ENCODE results near the gene CLEC2L.
A peak's percentile ranks its signal among the peaks of the same experiment; 100 is the strongest.

The CLEC2L gene

GRCh38 chr7:139568346-139568675, 44.8 kb downstream of the CLEC2L start:
- TF ChIP-seq, protein P1, sequence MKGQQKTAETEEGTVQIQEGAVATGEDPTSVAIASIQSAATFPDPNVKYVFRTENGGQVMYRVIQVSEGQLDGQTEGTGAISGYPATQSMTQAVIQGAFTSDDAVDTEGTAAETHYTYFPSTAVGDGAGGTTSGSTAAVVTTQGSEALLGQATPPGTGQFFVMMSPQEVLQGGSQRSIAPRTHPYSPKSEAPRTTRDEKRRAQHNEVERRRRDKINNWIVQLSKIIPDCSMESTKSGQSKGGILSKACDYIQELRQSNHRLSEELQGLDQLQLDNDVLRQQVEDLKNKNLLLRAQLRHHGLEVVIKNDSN (IDR thresholded peaks at IDR 0.05): no peak
- TF ChIP-seq EP300 (IDR thresholded peaks at IDR 0.05; ENCODE audit: borderline replicate concordance) (no peak), EGR1 (IDR thresholded peaks at IDR 0.05) (no peak), RAD21 (IDR thresholded peaks at IDR 0.05; ENCODE audit: low read depth) (no peak)

DNA sequence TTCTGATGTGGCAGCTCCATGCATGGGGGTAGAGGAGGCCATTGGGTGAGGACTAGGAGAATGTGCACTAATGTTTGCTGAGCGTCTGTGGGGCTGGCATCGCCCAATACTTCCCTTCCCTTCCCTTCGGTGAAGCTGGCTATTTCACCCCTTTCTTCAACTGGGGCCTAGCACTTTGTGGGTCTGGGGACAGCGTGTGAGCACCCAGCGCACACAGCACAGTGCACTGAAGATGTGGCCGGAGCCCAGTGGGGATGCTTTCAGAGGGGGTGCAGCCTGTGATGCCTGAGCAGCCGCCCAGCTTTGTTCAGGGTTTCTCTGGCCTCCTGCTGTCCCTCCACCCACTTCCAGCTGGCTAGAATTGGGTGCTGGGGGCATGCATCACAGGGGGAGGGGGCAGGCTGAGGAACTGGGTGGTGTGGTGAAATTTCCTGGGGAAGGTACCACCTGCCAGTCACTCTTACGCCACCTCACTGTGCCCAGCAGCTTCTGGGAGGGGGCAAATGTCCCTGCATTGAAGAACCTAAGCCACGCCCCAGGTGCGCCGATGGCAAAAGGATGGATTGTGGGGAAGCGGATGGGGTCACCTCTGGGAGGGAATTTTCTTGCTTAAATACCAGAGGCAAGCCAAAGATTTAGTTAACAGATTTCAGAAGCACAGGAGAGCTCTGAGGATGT, 45.5 kb downstream of the CLEC2L start:
- TF ChIP-seq, protein P2, sequence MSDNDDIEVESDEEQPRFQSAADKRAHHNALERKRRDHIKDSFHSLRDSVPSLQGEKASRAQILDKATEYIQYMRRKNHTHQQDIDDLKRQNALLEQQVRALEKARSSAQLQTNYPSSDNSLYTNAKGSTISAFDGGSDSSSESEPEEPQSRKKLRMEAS (IDR thresholded peaks at IDR 0.05): no peak
- TF ChIP-seq FOXM1 (IDR thresholded peaks at IDR 0.05; ENCODE audit: borderline replicate concordance, low read depth): no peak
- TF ChIP-seq EGR1 (IDR thresholded peaks at IDR 0.05): no peak
- TF ChIP-seq TEAD4 (IDR thresholded peaks at IDR 0.05): no peak
- no peak for TF ChIP-seq TCF12 (IDR thresholded peaks at IDR 0.05; ENCODE audit: low read depth)

GRCh38 chr7:139570119-139570518, 46.6 kb downstream of the CLEC2L start:
- TF ChIP-seq RAD21 (IDR thresholded peaks at IDR 0.05; ENCODE audit: low read depth) (peak; percentile 35; the same call in 1 of the 2 replicates), TAF1 (IDR thresholded peaks at IDR 0.05; ENCODE audit: low read depth) (no peak), NFIC (IDR thresholded peaks at IDR 0.05) (no peak), YY1 (IDR thresholded peaks at IDR 0.05; ENCODE audit: low read depth) (no peak)

DNA sequence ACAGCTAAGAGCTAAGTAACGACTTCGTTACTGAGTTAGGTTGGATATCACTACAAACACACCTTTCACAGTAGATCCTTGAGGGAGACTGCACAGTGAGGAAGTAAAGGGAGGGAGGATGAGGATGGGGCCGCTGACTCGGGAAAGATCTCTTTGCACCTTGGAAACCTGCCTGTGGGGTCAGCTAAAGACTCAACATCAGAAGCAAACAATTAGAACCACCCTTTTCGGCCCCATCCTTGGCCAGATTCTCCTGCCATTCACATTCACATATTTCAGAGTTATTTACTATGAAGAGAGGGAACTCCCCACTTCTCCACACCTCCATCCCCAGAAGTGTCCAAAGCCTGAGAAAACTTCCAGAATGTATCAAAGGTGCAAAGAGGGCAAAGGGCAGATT, 47.1 kb downstream of the CLEC2L start:
- TF ChIP-seq, protein P2 (IDR thresholded peaks at IDR 0.05): no peak
- no peak for TF ChIP-seq FOXM1 (IDR thresholded peaks at IDR 0.05; ENCODE audit: borderline replicate concordance, low read depth)
- no peak for TF ChIP-seq REST (IDR thresholded peaks at IDR 0.05; ENCODE audit: low read depth)
- TF ChIP-seq EP300 (IDR thresholded peaks at IDR 0.05; ENCODE audit: borderline replicate concordance): no peak
- no peak for TF ChIP-seq EGR1 (IDR thresholded peaks at IDR 0.05)
- no peak for TF ChIP-seq TCF12 (IDR thresholded peaks at IDR 0.05; ENCODE audit: low read depth)
- TF ChIP-seq NFIC (IDR thresholded peaks at IDR 0.05): no peak
- no peak for TF ChIP-seq ZBTB7A (IDR thresholded peaks at IDR 0.05; ENCODE audit: low read depth)
- TF ChIP-seq RAD21 (IDR thresholded peaks at IDR 0.05; ENCODE audit: low read depth): no peak
- no peak for TF ChIP-seq TAF1 (IDR thresholded peaks at IDR 0.05; ENCODE audit: low read depth)
- TF ChIP-seq CREB1 (IDR thresholded peaks at IDR 0.05; ENCODE audit: low read depth): no peak
- no peak for TF ChIP-seq CEBPB (IDR thresholded peaks at IDR 0.05)

DNA sequence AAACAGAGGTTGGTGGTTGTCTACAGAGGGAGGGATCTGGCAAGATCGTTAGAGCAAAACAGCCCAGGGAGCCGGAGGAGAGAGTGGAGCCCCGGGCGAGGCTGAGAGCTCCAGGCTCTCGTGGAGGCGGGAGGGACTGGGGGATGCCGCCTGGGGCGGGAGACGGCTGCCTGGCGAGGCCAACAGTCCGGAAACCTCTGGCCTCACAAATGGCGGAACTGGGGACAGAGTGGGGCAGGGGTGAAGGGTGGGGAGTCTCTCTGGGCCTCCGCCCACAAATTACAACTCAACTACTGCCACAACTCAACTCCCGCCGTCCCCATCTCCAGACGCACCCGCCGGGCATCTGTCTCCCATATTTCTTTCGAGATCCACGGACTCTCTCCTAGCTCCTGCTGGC, 47.7 kb downstream of the CLEC2L start:
- no peak for TF ChIP-seq FOXM1 (IDR thresholded peaks at IDR 0.05; ENCODE audit: borderline replicate concordance, low read depth)
- TF ChIP-seq NFIC (IDR thresholded peaks at IDR 0.05): no peak
- no peak for TF ChIP-seq CEBPB (IDR thresholded peaks at IDR 0.05)
- TF ChIP-seq EGR1 (IDR thresholded peaks at IDR 0.05): no peak
- TF ChIP-seq REST (IDR thresholded peaks at IDR 0.05; ENCODE audit: low read depth): no peak
- TF ChIP-seq RAD21 (IDR thresholded peaks at IDR 0.05; ENCODE audit: low read depth): no peak
- no peak for TF ChIP-seq TCF12 (IDR thresholded peaks at IDR 0.05; ENCODE audit: low read depth)
- no peak for TF ChIP-seq ZBTB7A (IDR thresholded peaks at IDR 0.05; ENCODE audit: low read depth)
- TF ChIP-seq TEAD4 (IDR thresholded peaks at IDR 0.05): no peak
- TF ChIP-seq, protein P1 (IDR thresholded peaks at IDR 0.05): no peak
- no peak for TF ChIP-seq CREB1 (IDR thresholded peaks at IDR 0.05; ENCODE audit: low read depth)
- no peak for TF ChIP-seq EP300 (IDR thresholded peaks at IDR 0.05; ENCODE audit: borderline replicate concordance)
- no peak for TF ChIP-seq TAF1 (IDR thresholded peaks at IDR 0.05; ENCODE audit: low read depth)
- no peak for TF ChIP-seq YY1 (IDR thresholded peaks at IDR 0.05; ENCODE audit: low read depth)
- TF ChIP-seq, protein P2 (IDR thresholded peaks at IDR 0.05): no peak

- TF ChIP-seq FOXM1 (IDR thresholded peaks at IDR 0.05; ENCODE audit: borderline replicate concordance, low read depth) (no peak), TCF12 (IDR thresholded peaks at IDR 0.05; ENCODE audit: low read depth) (no peak), REST (IDR thresholded peaks at IDR 0.05; ENCODE audit: low read depth) (no peak), TEAD4 (IDR thresholded peaks at IDR 0.05) (no peak), YY1 (IDR thresholded peaks at IDR 0.05; ENCODE audit: low read depth) (no peak), ZBTB7A (IDR thresholded peaks at IDR 0.05; ENCODE audit: low read depth) (no peak), CREB1 (IDR thresholded peaks at IDR 0.05; ENCODE audit: low read depth) (no peak), EGR1 (IDR thresholded peaks at IDR 0.05) (no peak), EP300 (IDR thresholded peaks at IDR 0.05; ENCODE audit: borderline replicate concordance) (no peak), CEBPB (IDR thresholded peaks at IDR 0.05) (no peak), TAF1 (IDR thresholded peaks at IDR 0.05; ENCODE audit: low read depth) (no peak), RAD21 (IDR thresholded peaks at IDR 0.05; ENCODE audit: low read depth) (no peak)
- TF ChIP-seq, protein P2 (IDR thresholded peaks at IDR 0.05): no peak
These were observed 48.2 kb downstream of the CLEC2L start for GRCh38 chr7:139571651-139572050.

Measured in Ishikawa (cell line).